Stimulated activated CD4-positive, alpha-beta T cell treated with anti-CD3 and anti-CD28 coated beads, Interleukin-1b, Interleukin-23, amount 100 ng/mL, for 48 hours (primary cell): ENCODE measurements around the gene GLIS1.

Experiments
- DNase-seq: peaks from one replicate; pipeline ENCODE4 v3.0.0-alpha.2; 2020

Gene GLIS1

GRCh38 chr1:53689736-53690326 lies 49.1 kb downstream of the GLIS1 start:
- no peak for DNase-seq

DNA sequence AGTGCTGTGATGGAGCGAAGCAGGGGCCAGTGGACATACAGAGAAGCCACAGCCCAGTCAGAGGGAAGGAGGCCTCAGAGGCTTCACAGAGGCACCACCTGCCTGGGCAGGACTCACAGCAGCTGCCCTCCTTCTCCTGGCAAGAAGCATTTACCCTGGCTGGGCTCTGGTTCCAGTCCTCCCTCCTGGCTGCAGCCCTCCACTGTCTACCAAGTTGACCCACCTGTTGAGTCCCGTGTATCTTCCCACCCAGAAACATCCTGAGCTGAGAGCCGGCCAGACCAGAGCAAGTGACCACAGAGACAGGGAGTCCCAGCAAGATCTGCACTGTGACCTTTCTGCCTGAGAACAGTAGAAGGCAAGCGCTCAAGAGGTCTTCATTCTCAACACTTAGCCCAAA lies 49.7 kb downstream of the GLIS1 start:
- DNase-seq: no peak

DNA sequence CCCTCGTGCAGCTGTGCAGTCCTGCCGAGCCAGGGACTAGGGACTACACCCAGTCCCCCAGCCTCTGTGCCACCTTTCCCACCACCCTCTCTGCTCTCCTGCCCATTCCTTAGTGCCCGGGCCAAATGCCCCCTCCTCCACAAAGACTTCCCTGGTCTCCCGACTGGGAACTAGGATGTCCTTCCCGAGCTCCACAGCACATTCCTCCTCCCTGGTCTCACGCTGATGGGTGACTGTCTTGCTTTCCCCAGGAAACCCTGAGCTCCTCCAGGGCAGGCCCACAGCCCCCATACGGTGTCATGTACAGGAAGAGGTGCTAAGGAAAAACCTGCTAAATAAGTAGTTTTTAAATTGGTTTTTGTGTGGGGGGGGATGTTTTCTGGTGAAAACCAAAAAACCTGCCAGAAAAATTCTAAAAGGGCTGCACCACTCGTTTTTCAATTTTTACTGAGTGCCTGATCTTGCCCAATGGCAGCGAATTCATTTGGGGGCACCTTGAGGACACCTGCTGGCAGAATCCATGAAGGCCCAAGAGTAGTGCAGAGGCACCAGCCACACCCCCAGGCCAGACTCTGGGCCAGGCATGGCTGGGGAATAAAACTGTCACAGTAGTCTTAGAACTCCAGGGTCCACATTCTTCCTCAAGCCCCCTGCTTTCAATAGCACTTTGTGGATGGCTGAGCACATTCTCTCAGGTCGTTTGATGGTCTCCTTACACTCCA lies 50.4 kb downstream of the GLIS1 start:
- no peak for DNase-seq

GRCh38 chr1:53687901-53688300 lies 51.1 kb downstream of the GLIS1 start:
- DNase-seq: no peak

DNA sequence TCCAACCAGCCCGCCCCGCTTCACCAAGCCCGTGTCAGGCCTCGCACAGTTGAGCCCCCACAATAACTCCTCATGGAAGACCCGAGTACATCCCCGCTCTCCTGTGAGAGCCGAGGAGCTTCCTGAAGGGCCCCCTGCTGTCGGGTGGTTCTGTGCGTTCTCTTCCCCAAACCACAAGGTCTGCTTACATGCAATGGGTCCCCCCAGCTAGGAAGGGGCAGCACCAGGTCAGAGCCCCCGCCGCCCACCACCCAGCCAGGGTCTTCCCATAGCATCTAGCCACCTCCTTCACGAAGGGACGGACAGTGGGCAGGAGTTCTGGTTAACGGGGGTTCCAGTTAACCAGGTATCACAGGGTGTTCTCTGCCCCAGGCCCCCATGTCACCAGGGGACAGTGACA lies 51.5 kb downstream of the GLIS1 start:
- DNase-seq: no peak

- DNase-seq: no peak
Observed at GRCh38 chr1:53686965-53687267, 52.0 kb downstream of the GLIS1 start.

DNA sequence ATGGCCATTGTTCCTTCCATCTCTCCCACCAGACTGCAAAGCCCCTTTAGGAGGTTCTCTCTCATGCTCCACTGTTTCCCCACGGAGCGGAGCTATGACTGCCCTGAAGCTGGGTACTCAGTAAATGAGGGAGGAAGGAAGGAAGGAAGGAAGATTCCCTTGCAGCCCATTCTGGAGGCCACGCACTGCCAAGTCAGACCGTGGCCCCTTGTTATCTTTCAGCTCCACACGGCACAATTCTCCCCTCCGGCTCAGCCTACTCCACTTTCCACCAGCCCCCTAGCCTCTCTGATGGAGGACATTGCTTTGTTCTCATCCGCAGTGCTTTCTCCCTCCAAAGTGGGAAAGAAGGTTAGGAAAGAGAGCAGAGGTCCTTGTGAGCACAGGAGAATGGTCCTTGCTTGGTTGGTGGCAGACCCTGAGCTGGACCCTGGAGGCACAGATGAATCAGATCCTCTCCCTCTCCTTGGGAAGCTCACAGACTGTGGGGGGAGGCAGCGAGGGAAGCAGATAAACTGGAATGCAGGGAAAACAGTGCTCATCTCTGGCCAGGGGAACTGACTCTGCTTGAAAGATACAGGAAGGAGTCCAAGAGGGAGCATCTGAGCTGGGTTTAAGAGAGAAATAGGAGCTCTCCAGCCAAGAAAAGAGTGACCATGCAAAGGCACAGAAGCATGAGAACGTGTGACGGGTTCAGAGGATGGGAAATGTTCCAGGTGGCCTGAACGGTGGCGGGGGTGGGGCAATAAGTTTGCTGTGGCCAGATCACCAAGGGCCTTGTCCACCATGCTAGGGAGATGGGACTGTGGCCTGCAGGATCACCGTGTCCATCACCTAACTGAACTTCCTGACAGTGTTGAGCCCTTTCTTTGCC lies 52.6 kb downstream of the GLIS1 start:
- no peak for DNase-seq

DNA sequence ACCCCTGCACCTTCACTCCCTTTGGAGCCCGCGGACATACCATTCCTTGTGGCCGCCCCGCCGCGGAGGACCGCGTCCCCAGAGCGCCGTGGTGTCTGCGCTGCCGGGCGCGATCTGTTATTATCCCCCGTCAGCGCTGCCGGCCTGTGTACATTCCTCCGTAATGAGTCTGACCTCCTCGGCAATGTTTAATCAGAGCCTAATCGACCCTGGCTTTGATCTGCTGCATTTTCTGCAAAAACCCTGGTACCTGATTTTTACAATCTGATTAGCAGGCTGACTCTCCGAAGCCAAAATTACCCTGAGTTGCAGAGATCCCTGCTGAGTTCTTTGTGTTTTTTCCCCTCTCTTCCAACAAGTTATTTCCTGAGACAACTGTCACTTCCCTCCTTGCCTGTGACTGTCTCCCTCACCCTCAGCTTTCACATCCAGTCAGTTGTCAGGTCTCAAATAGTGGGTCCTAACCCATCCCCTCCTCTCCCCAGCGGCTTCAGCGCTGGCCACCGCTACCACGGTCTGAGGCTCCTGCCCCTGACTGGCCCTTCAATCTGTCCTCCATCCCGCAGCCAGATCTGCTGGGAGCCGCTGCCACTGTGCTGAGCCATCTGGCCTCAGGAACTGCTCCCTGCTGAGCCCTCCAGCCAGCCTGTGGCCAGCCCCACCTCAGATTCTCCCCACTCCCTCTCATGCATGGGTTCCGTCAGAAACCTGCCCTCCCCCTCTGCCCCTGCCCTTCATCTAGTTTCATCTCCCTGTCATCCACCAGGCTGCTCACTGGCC lies 53.5 kb downstream of the GLIS1 start:
- no peak for DNase-seq

DNA sequence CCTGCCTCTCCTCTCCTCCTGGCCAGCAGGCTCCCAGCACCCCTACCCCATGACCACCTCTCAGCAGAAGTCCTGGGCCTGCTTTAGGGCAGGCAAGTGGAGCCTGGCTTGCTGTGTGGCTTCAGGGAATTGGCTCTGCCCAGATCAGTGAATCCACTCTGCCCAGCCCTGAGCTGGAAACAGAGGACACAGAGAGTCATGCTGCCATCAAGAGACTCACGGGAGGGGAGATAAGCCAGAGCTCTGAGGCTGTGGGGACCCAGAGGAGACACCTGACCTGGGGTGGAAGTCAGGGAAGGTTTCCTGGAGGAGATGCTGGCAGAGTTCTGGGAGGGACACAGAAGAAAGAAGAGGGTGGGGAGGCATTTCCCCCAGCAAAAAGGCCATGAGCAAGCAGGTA lies 54.2 kb downstream of the GLIS1 start:
- DNase-seq: no peak

GRCh38 chr1:53683986-53684740 lies 54.8 kb downstream of the GLIS1 start:
- DNase-seq: no peak

DNA sequence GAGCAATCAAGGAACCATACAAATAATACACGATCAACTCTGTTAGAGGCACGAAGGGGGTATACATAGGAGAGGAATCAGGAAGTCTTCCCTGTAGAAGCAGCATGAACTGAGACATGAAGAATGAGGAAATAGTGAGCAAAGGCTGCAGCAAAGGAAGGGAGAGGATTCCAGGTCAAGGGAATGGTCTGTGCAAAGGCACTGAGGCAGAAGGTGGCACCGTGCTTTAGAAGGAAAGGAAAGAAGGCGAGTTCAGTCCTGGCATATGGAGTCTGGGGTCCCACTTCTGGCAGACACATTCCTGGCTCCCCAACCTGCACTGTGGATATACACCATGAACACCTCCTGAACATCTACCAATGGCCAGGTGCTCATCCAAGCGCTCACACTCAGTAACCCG lies 56.1 kb downstream of the GLIS1 start:
- DNase-seq: no peak

DNA sequence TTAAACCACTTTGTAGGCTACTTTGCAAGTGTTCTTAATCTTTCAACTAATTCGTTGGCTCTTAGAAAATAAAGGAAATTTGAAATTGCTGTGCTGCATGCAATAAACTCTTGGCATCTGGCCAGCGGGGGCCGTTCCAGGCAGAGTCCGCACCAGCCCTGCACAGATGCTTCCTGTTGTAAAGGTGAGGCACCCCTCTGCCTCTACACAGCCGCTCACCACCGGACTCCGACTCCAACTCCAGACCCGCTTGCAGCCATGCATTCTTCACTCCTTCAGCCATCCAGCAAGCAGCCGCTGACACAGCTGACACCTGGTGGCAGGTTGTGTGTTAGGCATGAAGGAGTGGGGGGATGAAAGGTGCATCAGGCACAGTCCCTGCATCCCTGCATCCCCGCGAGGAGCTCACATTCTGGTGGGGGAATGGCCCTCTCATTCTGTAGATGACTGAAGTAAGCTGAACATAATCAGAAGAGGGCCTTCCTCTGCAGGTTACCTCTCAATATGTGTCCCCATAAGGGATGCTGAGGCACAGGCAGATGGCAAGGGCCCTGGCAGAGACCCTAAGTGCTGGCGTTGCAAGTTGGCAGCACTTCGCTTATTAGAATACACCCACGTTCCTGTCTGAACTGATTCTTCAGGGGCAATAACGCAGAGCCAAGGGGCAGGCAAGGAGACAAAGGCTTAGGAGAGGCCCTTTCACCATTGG lies 56.8 kb downstream of the GLIS1 start:
- peak; percentile 49 for DNase-seq

DNA sequence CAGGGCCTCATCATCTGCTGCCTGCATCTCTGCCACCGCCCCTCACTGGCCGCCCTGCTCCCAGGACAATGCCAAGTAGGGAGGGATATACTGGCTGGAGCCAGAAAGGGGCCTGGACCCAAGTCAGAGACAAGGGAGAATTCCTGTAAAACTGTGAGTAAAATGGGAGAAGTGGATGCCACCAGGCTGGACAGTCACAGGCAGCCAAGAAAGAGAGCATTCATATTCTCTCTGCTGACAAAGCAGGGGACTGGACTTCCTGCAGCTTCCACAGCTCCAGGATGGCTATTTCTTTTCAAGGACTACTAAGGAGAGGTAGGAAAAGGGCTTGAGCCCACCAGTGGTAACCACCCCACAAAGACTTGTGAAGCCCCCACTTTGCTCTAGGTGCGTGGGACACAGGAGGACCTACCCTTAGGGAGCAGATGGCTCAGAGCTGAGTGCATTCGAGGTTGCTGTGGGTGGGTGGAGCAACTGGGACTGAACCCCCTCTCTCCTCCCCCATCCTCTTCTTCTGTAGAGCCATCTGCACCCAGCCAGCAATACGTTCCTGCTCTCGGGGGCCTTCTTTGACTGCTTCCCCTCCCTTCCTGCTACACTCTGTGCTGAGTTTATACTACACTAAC lies 57.5 kb downstream of the GLIS1 start:
- DNase-seq: no peak

GRCh38 chr1:53680868-53681267 lies 58.1 kb downstream of the GLIS1 start:
- no peak for DNase-seq

- no peak for DNase-seq
Observed at GRCh38 chr1:53678938-53679825, 59.8 kb downstream of the GLIS1 start.

GRCh38 chr1:53678507-53678906 lies 60.5 kb downstream of the GLIS1 start:
- no peak for DNase-seq

GRCh38 chr1:53678046-53678445 lies 60.9 kb downstream of the GLIS1 start:
- no peak for DNase-seq

GRCh38 chr1:53677486-53677885 lies 61.5 kb downstream of the GLIS1 start:
- no peak for DNase-seq

- DNase-seq: no peak
Observed at GRCh38 chr1:53672785-53673184, 66.2 kb downstream of the GLIS1 start.

DNA sequence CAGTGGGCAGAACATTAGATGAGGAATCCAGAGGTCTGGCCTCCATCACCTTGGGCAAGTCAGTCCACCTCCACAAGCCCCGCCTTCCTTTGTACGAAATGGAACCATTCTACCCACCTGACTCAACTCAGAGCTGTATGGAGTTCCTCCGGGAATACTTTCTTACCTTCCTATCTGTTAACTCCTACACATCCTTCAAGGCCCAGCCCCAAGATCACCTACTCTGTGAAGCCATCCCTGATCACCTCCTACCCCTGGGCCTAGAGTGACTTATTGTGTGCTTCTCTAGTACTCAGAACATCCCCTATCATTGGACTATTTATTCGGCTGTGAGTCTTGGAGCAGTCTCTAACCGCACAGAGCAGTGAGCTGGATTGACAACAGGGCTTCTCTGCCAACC lies 66.7 kb downstream of the GLIS1 start:
- no peak for DNase-seq
